HEK293T (cell line): ENCODE data around the gene ASPDH.

Source experiments
- ARNT ChIP-seq: fragments of 450-650 bp; IDR thresholded peaks from 2 replicates; pipeline ENCODE4 v1.6.1; 2017; ENCODE audit warnings: mild to moderate bottlenecking
- FOXM1 ChIP-seq: fragments of 450-650 bp; IDR thresholded peaks from 2 replicates; pipeline ENCODE4 v1.6.1; 2017; ENCODE audit warnings: mild to moderate bottlenecking, borderline replicate concordance
- L3MBTL2 ChIP-seq: fragments of 450-650 bp; conservative IDR thresholded peaks from 2 replicates; pipeline ENCODE4 v1.6.1; 2016; ENCODE audit warnings: mild to moderate bottlenecking
- SP1 ChIP-seq: fragments of 450-650 bp; IDR thresholded peaks from 2 replicates; pipeline ENCODE4 v1.6.1; 2017
- SUZ12 ChIP-seq: fragments of 450-650 bp; IDR thresholded peaks from 2 replicates; pipeline ENCODE4 v1.6.1; 2016; ENCODE audit warnings: mild to moderate bottlenecking

GRCh38 chr19:50512999-50513745 lies 541 bp downstream of the ASPDH start:
- TF ChIP-seq SP1 (no peak), SUZ12 (no peak), FOXM1 (no peak), L3MBTL2 (no peak), ARNT (no peak)
